ENCODE measurements around the gene DHRS13.
"Not testable (repeated sequence)": the region's sequence is repeated elsewhere in the genome, so short reads cannot be mapped to it uniquely, and the experiment has no call there.

The DHRS13 gene

DNA sequence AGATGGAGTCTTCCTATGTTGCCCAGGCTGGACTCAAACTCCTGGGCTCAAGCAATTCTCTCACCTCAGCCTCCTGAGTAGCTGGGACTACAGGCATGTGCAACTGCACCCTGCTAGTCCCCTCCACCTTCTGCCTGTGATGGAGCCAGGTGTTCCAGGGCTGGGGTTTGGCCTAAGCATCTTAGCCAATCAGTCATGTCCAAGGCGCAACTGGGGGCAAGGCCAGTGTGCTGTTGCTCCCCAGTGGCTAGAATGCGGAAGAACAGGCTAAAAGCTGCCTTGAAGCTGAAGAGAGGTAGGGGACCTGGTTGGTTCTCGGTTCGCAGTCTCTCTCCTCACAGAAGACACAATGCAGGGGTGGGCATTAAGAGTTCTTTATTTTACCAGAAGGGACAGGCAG lies 23.9 kb downstream of the DHRS13 start:
- no peak for TF ChIP-seq EZH2 (IDR thresholded peaks at IDR 0.05; ENCODE audit: borderline replicate concordance, low read length)
- TF ChIP-seq, protein P1, sequence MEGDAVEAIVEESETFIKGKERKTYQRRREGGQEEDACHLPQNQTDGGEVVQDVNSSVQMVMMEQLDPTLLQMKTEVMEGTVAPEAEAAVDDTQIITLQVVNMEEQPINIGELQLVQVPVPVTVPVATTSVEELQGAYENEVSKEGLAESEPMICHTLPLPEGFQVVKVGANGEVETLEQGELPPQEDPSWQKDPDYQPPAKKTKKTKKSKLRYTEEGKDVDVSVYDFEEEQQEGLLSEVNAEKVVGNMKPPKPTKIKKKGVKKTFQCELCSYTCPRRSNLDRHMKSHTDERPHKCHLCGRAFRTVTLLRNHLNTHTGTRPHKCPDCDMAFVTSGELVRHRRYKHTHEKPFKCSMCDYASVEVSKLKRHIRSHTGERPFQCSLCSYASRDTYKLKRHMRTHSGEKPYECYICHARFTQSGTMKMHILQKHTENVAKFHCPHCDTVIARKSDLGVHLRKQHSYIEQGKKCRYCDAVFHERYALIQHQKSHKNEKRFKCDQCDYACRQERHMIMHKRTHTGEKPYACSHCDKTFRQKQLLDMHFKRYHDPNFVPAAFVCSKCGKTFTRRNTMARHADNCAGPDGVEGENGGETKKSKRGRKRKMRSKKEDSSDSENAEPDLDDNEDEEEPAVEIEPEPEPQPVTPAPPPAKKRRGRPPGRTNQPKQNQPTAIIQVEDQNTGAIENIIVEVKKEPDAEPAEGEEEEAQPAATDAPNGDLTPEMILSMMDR (IDR thresholded peaks at IDR 0.05; ENCODE audit: low read length) = peak; percentile 66; the same call in 1 of the 2 replicates
- no peaks in the 10 kb centered on the region for H3K9me2 ChIP-seq (ENCODE audit: low read depth, low read length)
- H3K4me1 ChIP-seq (ENCODE audit: insufficient read depth, low read length, severe bottlenecking) = no peaks in the 10 kb centered on the region
- no peaks in the 10 kb centered on the region for H3K27me3 ChIP-seq (ENCODE audit: insufficient read depth, low read length)
- H3F3A ChIP-seq (ENCODE audit: insufficient read depth, low read length) = no peaks in the 10 kb centered on the region
- H3K9ac ChIP-seq (ENCODE audit: low read length) = no peak overlapping the region
- no peak overlapping the region for H3K27ac ChIP-seq (ENCODE audit: low read depth, low read length, poor library complexity, severe bottlenecking)
- H3K4me3 ChIP-seq (ENCODE audit: low read depth, low read length, poor library complexity, severe bottlenecking) = no peak overlapping the region
- no peak overlapping the region for H2AFZ ChIP-seq (ENCODE audit: low read length)
- no peaks in the 10 kb centered on the region for H3K9me3 ChIP-seq (ENCODE audit: low read length)
- no peaks in the 10 kb centered on the region for H4K20me1 ChIP-seq (ENCODE audit: insufficient read depth, low read length)
- no peak overlapping the region for H3K4me2 ChIP-seq (ENCODE audit: low read length)
- H3K79me2 ChIP-seq (ENCODE audit: insufficient read depth, low read length) = no peaks in the 10 kb centered on the region
- H3K36me3 ChIP-seq (ENCODE audit: insufficient read depth, low read length) = peaks cover 44% of the 10 kb centered on the region; the same call in 1 of the 2 replicates

DNA sequence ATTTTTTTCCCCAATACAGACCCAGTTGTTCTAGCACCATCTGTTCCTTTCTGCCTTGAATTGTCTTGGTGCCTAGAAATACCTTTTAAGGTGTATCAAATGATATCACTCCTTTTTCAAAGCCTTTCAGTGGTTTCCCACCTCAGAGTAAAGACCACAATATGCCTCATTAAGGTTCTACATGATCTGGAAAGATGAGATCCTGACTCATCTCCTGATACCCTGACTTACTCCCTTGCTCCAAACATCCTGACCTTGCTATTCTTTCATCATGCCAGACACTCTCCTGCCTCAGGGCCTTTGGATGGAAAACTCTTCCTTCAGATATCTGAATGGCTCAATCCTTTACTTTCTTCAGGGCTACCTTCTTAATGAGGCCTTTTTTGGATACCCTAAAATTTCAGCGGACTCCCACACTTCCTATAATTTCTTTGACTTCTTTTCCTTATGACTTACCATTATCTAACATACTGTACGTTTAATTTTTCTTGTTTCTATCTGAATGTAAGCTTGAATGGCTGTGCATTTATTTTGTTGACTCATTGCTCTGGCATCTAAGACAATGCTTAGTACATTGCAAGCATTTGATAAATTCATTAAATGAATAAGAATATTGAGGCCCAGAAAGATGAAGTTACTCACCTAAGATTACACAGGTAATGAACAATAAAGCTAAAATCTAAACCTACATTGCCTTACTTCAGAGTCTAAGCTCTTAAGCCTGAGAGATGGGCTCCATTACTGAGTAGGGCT lies 24.5 kb downstream of the DHRS13 start:
- Histone ChIP-seq H2AFZ (ENCODE audit: low read length) (no peak overlapping the region), H3K27ac (ENCODE audit: low read depth, low read length, poor library complexity, severe bottlenecking) (no peak overlapping the region), H3K9me2 (ENCODE audit: low read depth, low read length) (no peaks in the 10 kb centered on the region), H3K4me3 (ENCODE audit: low read depth, low read length, poor library complexity, severe bottlenecking) (no peak overlapping the region), H3K9ac (ENCODE audit: low read length) (no peak overlapping the region), H3F3A (ENCODE audit: insufficient read depth, low read length) (no peaks in the 10 kb centered on the region), H3K27me3 (ENCODE audit: insufficient read depth, low read length) (no peaks in the 10 kb centered on the region), H3K79me2 (ENCODE audit: insufficient read depth, low read length) (no peaks in the 10 kb centered on the region), H3K9me3 (ENCODE audit: low read length) (no peaks in the 10 kb centered on the region), H4K20me1 (ENCODE audit: insufficient read depth, low read length) (no peaks in the 10 kb centered on the region), H3K4me2 (ENCODE audit: low read length) (no peak overlapping the region), H3K36me3 (ENCODE audit: insufficient read depth, low read length) (peaks cover 44% of the 10 kb centered on the region; the same call in 1 of the 2 replicates), H3K4me1 (ENCODE audit: insufficient read depth, low read length, severe bottlenecking) (no peaks in the 10 kb centered on the region)
- TF ChIP-seq EZH2 (IDR thresholded peaks at IDR 0.05; ENCODE audit: borderline replicate concordance, low read length) = no peak
- TF ChIP-seq, protein P1 (IDR thresholded peaks at IDR 0.05; ENCODE audit: low read length) = no peak

DNA sequence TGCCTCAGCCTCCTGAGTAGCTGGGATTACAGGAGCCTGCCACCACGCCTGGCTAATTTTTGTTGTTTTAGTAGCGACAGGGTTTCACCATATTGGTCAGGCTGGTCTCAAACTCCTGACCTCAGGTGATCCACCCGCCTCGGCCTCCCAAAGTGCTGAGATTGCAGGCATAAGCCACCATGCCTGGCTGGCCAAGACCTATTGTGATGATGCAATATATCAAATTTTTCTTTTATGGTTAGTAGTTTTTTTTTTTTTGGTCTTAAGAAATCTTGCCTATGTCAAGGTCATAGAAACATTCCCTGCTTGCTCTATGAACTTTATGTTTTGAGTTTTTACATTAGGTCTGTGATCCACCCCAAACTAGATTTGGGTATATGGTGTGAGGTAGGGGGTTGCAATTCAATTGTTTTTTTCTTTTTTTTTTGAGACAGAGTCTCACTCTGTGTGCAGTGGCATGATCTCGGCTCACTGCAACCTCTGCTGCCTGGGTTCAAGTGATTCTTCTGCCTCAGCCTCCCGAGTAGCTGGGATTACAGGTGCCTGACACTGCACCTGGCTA lies 25.6 kb downstream of the DHRS13 start:
- not testable (repeated sequence) for H3K4me3 ChIP-seq (ENCODE audit: low read depth, low read length, poor library complexity, severe bottlenecking); H3K79me2 ChIP-seq (ENCODE audit: insufficient read depth, low read length); H3K4me2 ChIP-seq (ENCODE audit: low read length); H3K9me2 ChIP-seq (ENCODE audit: low read depth, low read length); H3K9ac ChIP-seq (ENCODE audit: low read length); H2AFZ ChIP-seq (ENCODE audit: low read length); H4K20me1 ChIP-seq (ENCODE audit: insufficient read depth, low read length); H3K9me3 ChIP-seq (ENCODE audit: low read length); H3F3A ChIP-seq (ENCODE audit: insufficient read depth, low read length); H3K27ac ChIP-seq (ENCODE audit: low read depth, low read length, poor library complexity, severe bottlenecking); H3K27me3 ChIP-seq (ENCODE audit: insufficient read depth, low read length); H3K4me1 ChIP-seq (ENCODE audit: insufficient read depth, low read length, severe bottlenecking)
- peaks cover 42% of the 10 kb centered on the region; the same call in 1 of the 2 replicates for H3K36me3 ChIP-seq (ENCODE audit: insufficient read depth, low read length)
